ENCODE measurements around the gene SRGAP2C.
"Not testable (repeated sequence)": the region's sequence is repeated elsewhere in the genome, so short reads cannot be mapped to it uniquely, and the experiment has no call there.

SRGAP2C gene

GRCh38 chr1:121262163-121262562 is 77.4 kb downstream of the SRGAP2C start:
- not testable (repeated sequence) for H3K36me3 ChIP-seq (ENCODE audit: control insufficient read depth, insufficient read depth, low read length); H3K4me3 ChIP-seq (ENCODE audit: insufficient read depth, low read depth, low read length); H3K4me1 ChIP-seq (ENCODE audit: control insufficient read depth, insufficient read depth, low read length); H3K27ac ChIP-seq (ENCODE audit: insufficient read depth, low read depth, low read length, poor library complexity, severe bottlenecking); H3K9me3 ChIP-seq (ENCODE audit: control insufficient read depth, low read length); H3K27me3 ChIP-seq (ENCODE audit: control insufficient read depth, insufficient read depth, low read length, poor library complexity, severe bottlenecking)
- WGBS, 2 experiments, result no CpG with 5 or more reads among the region's 2 CpGs

DNA sequence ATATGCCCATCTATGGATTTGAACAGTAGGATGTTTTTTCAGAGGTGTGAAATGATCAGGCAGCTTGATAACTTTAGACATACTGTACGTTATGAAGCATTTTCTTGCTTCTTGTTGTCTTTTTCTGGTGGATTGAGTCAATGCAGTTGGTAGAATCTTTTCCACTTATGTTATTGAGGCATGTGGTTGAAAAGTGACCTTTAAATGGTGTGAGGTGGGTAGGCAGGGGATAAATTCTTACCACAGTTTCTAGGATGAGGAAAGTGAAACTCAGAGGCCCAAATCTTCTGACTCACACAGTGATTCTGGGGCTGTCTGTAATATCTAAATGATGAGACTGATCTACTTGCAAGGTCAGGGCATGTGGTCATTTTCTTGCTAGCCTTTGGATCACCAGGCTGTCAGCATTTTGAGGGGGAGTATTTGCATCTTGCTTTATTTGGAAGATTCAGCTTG is 79.0 kb downstream of the SRGAP2C start:
- H3K27me3 ChIP-seq (ENCODE audit: control insufficient read depth, insufficient read depth, low read length, poor library complexity, severe bottlenecking); H3K4me1 ChIP-seq (ENCODE audit: control insufficient read depth, insufficient read depth, low read length); H3K4me3 ChIP-seq (ENCODE audit: insufficient read depth, low read depth, low read length); H3K9me3 ChIP-seq (ENCODE audit: control insufficient read depth, low read length); H3K36me3 ChIP-seq (ENCODE audit: control insufficient read depth, insufficient read depth, low read length); H3K27ac ChIP-seq (ENCODE audit: insufficient read depth, low read depth, low read length, poor library complexity, severe bottlenecking): not testable (repeated sequence)
- WGBS, 2 experiments, result no CpG with 5 or more reads among the region's 1 CpG

- H3K27ac ChIP-seq (ENCODE audit: insufficient read depth, low read depth, low read length, poor library complexity, severe bottlenecking); H3K4me1 ChIP-seq (ENCODE audit: control insufficient read depth, insufficient read depth, low read length); H3K27me3 ChIP-seq (ENCODE audit: control insufficient read depth, insufficient read depth, low read length, poor library complexity, severe bottlenecking); H3K36me3 ChIP-seq (ENCODE audit: control insufficient read depth, insufficient read depth, low read length); H3K4me3 ChIP-seq (ENCODE audit: insufficient read depth, low read depth, low read length); H3K9me3 ChIP-seq (ENCODE audit: control insufficient read depth, low read length): not testable (repeated sequence)
- WGBS, 2 experiments, result 100% methylated on average over 3 of the region's 4 CpGs; no CpG with 5 or more reads in 1 of the 2 experiments
These were observed 82.3 kb downstream of the SRGAP2C start for GRCh38 chr1:121267072-121267471.

- not testable (repeated sequence) for H3K4me3 ChIP-seq (ENCODE audit: insufficient read depth, low read depth, low read length); H3K36me3 ChIP-seq (ENCODE audit: control insufficient read depth, insufficient read depth, low read length); H3K27ac ChIP-seq (ENCODE audit: insufficient read depth, low read depth, low read length, poor library complexity, severe bottlenecking); H3K4me1 ChIP-seq (ENCODE audit: control insufficient read depth, insufficient read depth, low read length); H3K9me3 ChIP-seq (ENCODE audit: control insufficient read depth, low read length); H3K27me3 ChIP-seq (ENCODE audit: control insufficient read depth, insufficient read depth, low read length, poor library complexity, severe bottlenecking)
- WGBS, 2 experiments, result no CpG with 5 or more reads among the region's 1 CpG
These were observed 84.5 kb downstream of the SRGAP2C start for GRCh38 chr1:121269309-121269708.

DNA sequence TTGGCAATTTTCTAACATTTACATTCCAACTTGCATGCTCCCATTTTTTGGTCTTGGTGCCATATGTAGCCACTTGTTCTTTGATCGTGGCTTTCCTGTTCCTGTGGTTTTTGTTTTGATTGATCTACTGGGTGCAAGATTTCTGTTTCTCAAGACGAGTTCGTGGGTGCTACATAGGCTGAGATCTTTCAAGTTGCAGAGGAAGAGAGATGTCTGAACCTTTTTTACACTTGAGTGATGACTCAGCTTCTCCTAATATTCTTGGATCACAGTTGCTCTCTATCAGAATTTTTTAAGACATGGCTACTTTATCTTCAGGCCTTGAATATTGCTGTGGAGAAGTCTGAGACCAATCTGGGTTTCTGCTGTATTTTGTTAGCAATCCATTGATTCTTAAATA is 85.2 kb downstream of the SRGAP2C start:
- H3K27me3 ChIP-seq (ENCODE audit: control insufficient read depth, insufficient read depth, low read length, poor library complexity, severe bottlenecking); H3K4me1 ChIP-seq (ENCODE audit: control insufficient read depth, insufficient read depth, low read length); H3K36me3 ChIP-seq (ENCODE audit: control insufficient read depth, insufficient read depth, low read length); H3K27ac ChIP-seq (ENCODE audit: insufficient read depth, low read depth, low read length, poor library complexity, severe bottlenecking); H3K9me3 ChIP-seq (ENCODE audit: control insufficient read depth, low read length); H3K4me3 ChIP-seq (ENCODE audit: insufficient read depth, low read depth, low read length): not testable (repeated sequence)
- WGBS, 2 experiments, result no CpG with 5 or more reads among the region's 3 CpGs

GRCh38 chr1:121271143-121271715 is 86.5 kb downstream of the SRGAP2C start:
- H3K4me3 ChIP-seq (ENCODE audit: insufficient read depth, low read depth, low read length); H3K27me3 ChIP-seq (ENCODE audit: control insufficient read depth, insufficient read depth, low read length, poor library complexity, severe bottlenecking); H3K4me1 ChIP-seq (ENCODE audit: control insufficient read depth, insufficient read depth, low read length); H3K36me3 ChIP-seq (ENCODE audit: control insufficient read depth, insufficient read depth, low read length); H3K27ac ChIP-seq (ENCODE audit: insufficient read depth, low read depth, low read length, poor library complexity, severe bottlenecking); H3K9me3 ChIP-seq (ENCODE audit: control insufficient read depth, low read length): not testable (repeated sequence)
- 91 to 100% methylated on average over 2 of the region's 4 CpGs for WGBS, 2 experiments

- not testable (repeated sequence) for H3K9me3 ChIP-seq (ENCODE audit: control insufficient read depth, low read length); H3K36me3 ChIP-seq (ENCODE audit: control insufficient read depth, insufficient read depth, low read length); H3K4me3 ChIP-seq (ENCODE audit: insufficient read depth, low read depth, low read length); H3K27me3 ChIP-seq (ENCODE audit: control insufficient read depth, insufficient read depth, low read length, poor library complexity, severe bottlenecking); H3K4me1 ChIP-seq (ENCODE audit: control insufficient read depth, insufficient read depth, low read length); H3K27ac ChIP-seq (ENCODE audit: insufficient read depth, low read depth, low read length, poor library complexity, severe bottlenecking)
- 100% methylated on average over 1 of the region's 2 CpGs; no CpG with 5 or more reads in 1 of the 2 experiments for WGBS, 2 experiments
These were observed 90.7 kb downstream of the SRGAP2C start for GRCh38 chr1:121275435-121275834.

DNA sequence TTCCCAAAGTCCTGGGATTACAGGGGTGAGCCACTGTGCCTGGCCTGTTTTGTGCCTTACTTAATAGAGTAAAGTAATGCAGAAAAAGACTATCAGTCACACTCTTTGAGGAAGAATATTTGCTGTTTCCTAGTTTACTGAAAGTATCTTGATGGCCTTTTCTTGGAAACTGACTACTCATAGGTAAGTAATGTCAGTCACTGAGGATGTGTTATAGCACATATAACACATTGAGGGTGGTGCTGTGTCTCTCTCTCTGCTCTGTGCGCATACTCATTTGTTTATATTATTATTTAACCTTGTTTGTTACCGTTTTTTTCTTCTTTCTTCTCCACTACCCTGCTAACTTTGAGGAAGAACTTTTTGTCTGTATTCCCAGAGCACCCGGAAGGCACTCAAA is 93.4 kb downstream of the SRGAP2C start:
- H3K27me3 ChIP-seq (ENCODE audit: control insufficient read depth, insufficient read depth, low read length, poor library complexity, severe bottlenecking); H3K27ac ChIP-seq (ENCODE audit: insufficient read depth, low read depth, low read length, poor library complexity, severe bottlenecking); H3K9me3 ChIP-seq (ENCODE audit: control insufficient read depth, low read length); H3K4me1 ChIP-seq (ENCODE audit: control insufficient read depth, insufficient read depth, low read length); H3K36me3 ChIP-seq (ENCODE audit: control insufficient read depth, insufficient read depth, low read length); H3K4me3 ChIP-seq (ENCODE audit: insufficient read depth, low read depth, low read length): not testable (repeated sequence)
- WGBS, 2 experiments, result no CpG with 5 or more reads among the region's 3 CpGs

DNA sequence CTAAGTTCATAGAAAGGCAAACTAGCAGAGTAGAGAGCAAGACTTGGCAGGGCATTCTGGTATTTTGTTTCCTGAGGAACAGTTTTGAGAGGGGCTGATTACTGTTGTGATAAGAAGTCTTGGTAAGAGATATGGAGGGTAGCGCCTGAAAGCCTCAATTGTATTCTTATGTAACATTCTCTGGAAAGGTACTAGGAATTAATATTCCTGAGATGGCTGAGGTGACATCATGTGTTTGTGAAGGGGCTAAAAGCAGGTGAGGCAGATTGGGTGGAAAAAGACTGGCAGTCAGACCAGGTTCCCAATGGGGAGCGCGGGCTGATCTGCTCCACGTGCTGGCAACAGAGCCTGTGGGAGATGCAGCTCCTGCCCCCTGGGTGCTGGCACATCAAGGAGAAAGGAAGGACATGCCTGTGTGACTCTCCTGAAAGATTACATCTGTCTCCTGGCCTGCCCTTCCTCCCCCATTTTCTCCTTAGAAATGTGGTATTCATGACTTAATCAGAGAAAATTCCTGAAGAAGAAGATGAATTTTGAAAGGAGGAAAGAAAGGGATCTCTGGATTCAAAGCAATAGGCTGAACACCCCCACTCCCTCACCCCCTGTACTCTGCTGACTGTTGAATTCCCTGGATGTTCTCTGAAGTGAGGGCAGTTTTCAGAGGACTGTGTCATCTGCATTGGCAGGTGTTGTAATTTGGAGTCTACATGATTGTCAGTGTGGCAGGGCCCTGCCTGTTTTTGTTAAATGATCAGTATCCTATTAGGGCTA is 94.2 kb downstream of the SRGAP2C start:
- not testable (repeated sequence) for H3K36me3 ChIP-seq (ENCODE audit: control insufficient read depth, insufficient read depth, low read length); H3K4me3 ChIP-seq (ENCODE audit: insufficient read depth, low read depth, low read length); H3K27ac ChIP-seq (ENCODE audit: insufficient read depth, low read depth, low read length, poor library complexity, severe bottlenecking); H3K9me3 ChIP-seq (ENCODE audit: control insufficient read depth, low read length); H3K27me3 ChIP-seq (ENCODE audit: control insufficient read depth, insufficient read depth, low read length, poor library complexity, severe bottlenecking); H3K4me1 ChIP-seq (ENCODE audit: control insufficient read depth, insufficient read depth, low read length)
- 83% methylated on average over 1 of the region's 4 CpGs; no CpG with 5 or more reads in 1 of the 2 experiments for WGBS, 2 experiments

GRCh38 chr1:121279548-121279898 is 94.7 kb downstream of the SRGAP2C start:
- WGBS, 2 experiments, result no CpG with 5 or more reads among the region's 4 CpGs
- H3K9me3 ChIP-seq (ENCODE audit: control insufficient read depth, low read length); H3K36me3 ChIP-seq (ENCODE audit: control insufficient read depth, insufficient read depth, low read length); H3K27me3 ChIP-seq (ENCODE audit: control insufficient read depth, insufficient read depth, low read length, poor library complexity, severe bottlenecking); H3K4me3 ChIP-seq (ENCODE audit: insufficient read depth, low read depth, low read length); H3K4me1 ChIP-seq (ENCODE audit: control insufficient read depth, insufficient read depth, low read length); H3K27ac ChIP-seq (ENCODE audit: insufficient read depth, low read depth, low read length, poor library complexity, severe bottlenecking): not testable (repeated sequence)

Measured in ectodermal cell (in vitro differentiated cells).